ENCODE measurements around the gene ADD1. TPM values are rescaled to one million over a fixed set of nuclear protein-coding genes. Genes with fewer than 3 reads are reported as not detected.

Gene ADD1
- polyA plus RNA-seq, 4 donors = 158 to 262 (median 177) TPM

GRCh38 chr4:2804449-2804972 lies 39.1 kb upstream of the ADD1 start:
- no peak for FAIRE-seq
- Histone ChIP-seq H3K27me3 (ENCODE audit: control insufficient read depth in 3 of 3, insufficient read depth in 3 of 3, low read length in 3 of 3) (no peaks in the 10 kb centered on the region), H3K9me3 (ENCODE audit: control insufficient read depth in 2 of 2, insufficient read depth in 1 of 2, low read depth in 1 of 2, low read length in 1 of 2) (no peaks in the 10 kb centered on the region), H3K27ac (ENCODE audit: low read depth in 1 of 3, low read length in 2 of 3) (peak overlapping the region in 1 of 3 donors; percentile 57), H3K36me3 (ENCODE audit: control insufficient read depth in 3 of 3, insufficient read depth in 2 of 3, low read depth in 1 of 3, low read length in 3 of 3) (peaks cover 0 to 13% (median 0%) of the 10 kb centered on the region in 3 donors), H3K4me1 (ENCODE audit: control insufficient read depth in 3 of 3, insufficient read depth in 2 of 3, low read depth in 1 of 3, low read length in 2 of 3) (peaks cover 17 to 69% (median 28%) of the 10 kb centered on the region in 3 donors), H3K4me3 (ENCODE audit: low read depth in 1 of 3, low read length in 3 of 3) (no peak overlapping the region)
- WGBS, 3 donors = 82 to 91% (median 83%) methylated on average over 10 of the region's 10 CpGs
- no peak for DNase-seq

DNA sequence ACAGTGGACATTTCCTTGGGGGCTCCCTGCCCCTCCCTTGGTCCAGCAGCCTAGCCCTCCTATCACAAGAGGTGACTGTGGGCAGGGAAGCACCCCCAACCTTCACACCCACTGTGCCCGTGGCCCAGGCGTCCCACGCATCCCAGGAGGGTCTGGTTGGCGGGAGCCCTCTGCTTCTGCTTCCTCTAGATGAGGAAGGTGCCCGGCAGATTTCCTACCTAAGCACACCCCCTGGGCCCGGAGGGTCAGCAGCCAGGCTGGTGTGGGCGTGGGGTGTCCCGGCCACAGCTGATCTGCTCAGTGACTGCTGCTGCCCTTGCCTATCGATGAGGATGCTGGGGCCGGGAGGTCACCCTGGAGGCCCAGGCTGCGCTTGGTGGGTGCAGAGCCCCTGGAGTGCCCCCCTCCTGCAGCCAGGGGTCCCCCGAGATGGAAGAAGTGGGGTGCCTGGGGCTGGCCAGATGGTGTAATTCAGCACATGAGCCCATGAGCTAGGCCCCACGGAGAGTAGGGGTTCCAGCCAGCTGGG lies 38.6 kb upstream of the ADD1 start:
- H3K27ac ChIP-seq (ENCODE audit: low read depth in 1 of 3, low read length in 2 of 3) = peak overlapping the region; percentile 30 to 82 (median 70)
- no peaks in the 10 kb centered on the region for H3K9me3 ChIP-seq (ENCODE audit: control insufficient read depth in 2 of 2, insufficient read depth in 1 of 2, low read depth in 1 of 2, low read length in 1 of 2)
- DNase-seq = no peak
- H3K4me1 ChIP-seq (ENCODE audit: control insufficient read depth in 3 of 3, insufficient read depth in 2 of 3, low read depth in 1 of 3, low read length in 2 of 3) = peaks cover 12 to 64% (median 28%) of the 10 kb centered on the region in 3 donors
- 69 to 78% (median 70%) methylated on average over 12 to 13 of the region's 13 CpGs for WGBS, 3 donors
- no peaks in the 10 kb centered on the region for H3K27me3 ChIP-seq (ENCODE audit: control insufficient read depth in 3 of 3, insufficient read depth in 3 of 3, low read length in 3 of 3)
- H3K36me3 ChIP-seq (ENCODE audit: control insufficient read depth in 3 of 3, insufficient read depth in 2 of 3, low read depth in 1 of 3, low read length in 3 of 3) = peaks cover 0 to 17% (median 0%) of the 10 kb centered on the region in 3 donors
- FAIRE-seq = no peak
- H3K4me3 ChIP-seq (ENCODE audit: low read depth in 1 of 3, low read length in 3 of 3) = no peak overlapping the region

DNA sequence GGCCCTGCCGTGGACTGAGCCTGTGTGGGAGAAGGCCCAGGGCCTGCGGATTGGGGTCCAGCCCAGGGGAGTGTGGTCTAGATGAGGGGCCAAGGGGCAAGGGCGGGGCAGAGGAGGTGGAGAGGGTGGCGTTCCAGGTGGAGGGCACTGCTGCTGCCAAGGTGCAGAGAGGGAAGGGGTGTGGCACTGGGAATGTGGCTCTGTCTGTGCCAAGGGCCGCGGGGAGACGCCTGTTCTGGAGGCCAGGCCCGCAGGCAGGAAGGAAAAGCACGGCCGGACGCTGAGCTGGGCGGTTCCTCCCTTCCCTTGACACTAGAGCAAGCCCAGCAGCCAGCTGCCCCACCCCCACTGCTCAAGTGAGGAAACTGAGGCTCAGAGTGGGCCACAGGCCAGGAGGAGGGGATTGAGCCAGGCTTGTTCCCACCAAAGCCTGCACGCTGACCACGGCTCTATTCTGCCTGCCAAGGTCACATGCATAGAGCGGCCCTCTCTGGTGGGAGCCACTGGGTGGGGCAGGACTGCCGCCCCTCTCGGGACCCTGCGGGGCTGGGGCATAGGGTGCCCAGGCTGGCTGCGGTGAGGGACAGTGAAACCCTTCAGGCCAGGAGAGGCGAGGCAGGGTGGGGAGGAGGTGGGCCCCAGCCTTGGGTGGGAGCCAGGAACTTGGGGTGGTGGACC lies 37.8 kb upstream of the ADD1 start:
- Histone ChIP-seq H3K27me3 (ENCODE audit: control insufficient read depth in 3 of 3, insufficient read depth in 3 of 3, low read length in 3 of 3) (no peaks in the 10 kb centered on the region), H3K36me3 (ENCODE audit: control insufficient read depth in 3 of 3, insufficient read depth in 2 of 3, low read depth in 1 of 3, low read length in 3 of 3) (peaks cover 0 to 17% (median 0%) of the 10 kb centered on the region in 3 donors), H3K9me3 (ENCODE audit: control insufficient read depth in 2 of 2, insufficient read depth in 1 of 2, low read depth in 1 of 2, low read length in 1 of 2) (no peaks in the 10 kb centered on the region), H3K4me3 (ENCODE audit: low read depth in 1 of 3, low read length in 3 of 3) (no peak overlapping the region), H3K27ac (ENCODE audit: low read depth in 1 of 3, low read length in 2 of 3) (peak overlapping the region; percentile 49 to 83 (median 70)), H3K4me1 (ENCODE audit: control insufficient read depth in 3 of 3, insufficient read depth in 2 of 3, low read depth in 1 of 3, low read length in 2 of 3) (peaks cover 11 to 57% (median 28%) of the 10 kb centered on the region in 3 donors)
- DNase-seq = peak; percentile 56 to 97
- no peak for FAIRE-seq
- WGBS, 3 donors = 22 to 33% (median 32%) methylated on average over 17 to 20 of the region's 20 CpGs

DNA sequence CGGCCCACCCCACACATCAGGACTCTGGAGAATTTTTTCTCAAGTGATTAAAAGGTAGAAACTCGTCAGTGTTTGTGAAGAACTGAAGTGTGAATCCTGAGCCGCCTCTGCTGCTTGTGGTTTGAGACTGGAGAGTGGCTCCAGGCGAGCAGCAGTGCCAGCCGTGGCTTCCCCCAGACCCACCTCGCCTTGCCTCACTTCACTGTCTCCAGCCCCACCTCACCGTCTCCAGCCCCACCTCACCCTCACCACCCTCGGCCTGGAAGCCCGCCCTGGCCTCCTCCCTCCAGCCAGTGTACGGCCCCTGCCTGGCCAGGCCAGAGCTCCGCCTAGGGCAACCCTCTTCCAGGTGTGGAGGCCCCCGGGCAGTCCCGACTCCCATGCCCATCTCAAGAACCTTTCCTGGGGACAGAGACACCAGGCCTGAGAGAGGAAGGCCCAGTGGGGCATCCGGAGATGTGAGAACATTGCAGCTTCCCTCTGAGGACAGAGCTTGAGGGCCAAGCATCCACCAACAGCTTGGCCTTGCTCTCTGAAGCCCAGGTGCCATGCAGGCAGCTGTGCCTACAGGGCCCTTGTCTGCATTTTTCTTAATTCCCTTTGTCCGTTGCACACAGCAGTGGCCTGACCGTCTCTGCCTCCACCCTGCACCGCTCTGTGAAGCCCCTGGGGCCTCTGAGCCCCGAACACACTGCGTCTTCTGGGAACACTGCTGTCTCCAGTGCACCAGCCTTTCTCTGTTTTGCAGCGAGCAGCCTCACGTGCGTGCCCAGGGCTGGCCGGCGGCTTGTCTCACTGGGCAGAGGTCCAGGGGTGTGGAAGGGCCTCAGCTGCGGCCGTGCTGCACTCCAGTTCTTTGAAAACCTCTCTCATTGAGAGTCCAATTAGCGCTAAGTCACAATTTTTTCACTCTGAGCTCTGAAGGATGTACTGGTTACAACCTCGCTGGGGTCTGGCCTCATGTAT lies 37.0 kb upstream of the ADD1 start:
- FAIRE-seq = no peak
- no peak overlapping the region for H3K4me3 ChIP-seq (ENCODE audit: low read depth in 1 of 3, low read length in 3 of 3)
- H3K4me1 ChIP-seq (ENCODE audit: control insufficient read depth in 3 of 3, insufficient read depth in 2 of 3, low read depth in 1 of 3, low read length in 2 of 3) = peaks cover 11 to 58% (median 28%) of the 10 kb centered on the region in 3 donors
- H3K36me3 ChIP-seq (ENCODE audit: control insufficient read depth in 3 of 3, insufficient read depth in 2 of 3, low read depth in 1 of 3, low read length in 3 of 3) = peaks cover 0 to 17% (median 0%) of the 10 kb centered on the region in 3 donors
- H3K27me3 ChIP-seq (ENCODE audit: control insufficient read depth in 3 of 3, insufficient read depth in 3 of 3, low read length in 3 of 3) = no peaks in the 10 kb centered on the region
- DNase-seq = peak in 1 of 2 donors; percentile 79
- 41 to 50% (median 49%) methylated on average over 28 of the region's 28 CpGs for WGBS, 3 donors
- H3K27ac ChIP-seq (ENCODE audit: low read depth in 1 of 3, low read length in 2 of 3) = peak overlapping the region; percentile 49 to 83 (median 70)
- no peaks in the 10 kb centered on the region for H3K9me3 ChIP-seq (ENCODE audit: control insufficient read depth in 2 of 2, insufficient read depth in 1 of 2, low read depth in 1 of 2, low read length in 1 of 2)

GRCh38 chr4:2807571-2807970 lies 36.1 kb upstream of the ADD1 start:
- 91 to 92% (median 91%) methylated on average over 13 of the region's 13 CpGs for whole genome bisulfite sequencing, 3 donors
- H3K27me3 ChIP-seq (ENCODE audit: control insufficient read depth in 3 of 3, insufficient read depth in 3 of 3, low read length in 3 of 3) = no peaks in the 10 kb centered on the region
- H3K4me1 ChIP-seq (ENCODE audit: control insufficient read depth in 3 of 3, insufficient read depth in 2 of 3, low read depth in 1 of 3, low read length in 2 of 3) = peaks cover 11 to 66% (median 32%) of the 10 kb centered on the region in 3 donors
- peaks cover 0 to 17% (median 0%) of the 10 kb centered on the region in 3 donors for H3K36me3 ChIP-seq (ENCODE audit: control insufficient read depth in 3 of 3, insufficient read depth in 2 of 3, low read depth in 1 of 3, low read length in 3 of 3)
- FAIRE-seq = no peak
- H3K9me3 ChIP-seq (ENCODE audit: control insufficient read depth in 2 of 2, insufficient read depth in 1 of 2, low read depth in 1 of 2, low read length in 1 of 2) = no peaks in the 10 kb centered on the region
- H3K27ac ChIP-seq (ENCODE audit: low read depth in 1 of 3, low read length in 2 of 3) = peak overlapping the region in 1 of 3 donors; percentile 18
- no peak overlapping the region for H3K4me3 ChIP-seq (ENCODE audit: low read depth in 1 of 3, low read length in 3 of 3)
- DNase-seq = no peak

DNA sequence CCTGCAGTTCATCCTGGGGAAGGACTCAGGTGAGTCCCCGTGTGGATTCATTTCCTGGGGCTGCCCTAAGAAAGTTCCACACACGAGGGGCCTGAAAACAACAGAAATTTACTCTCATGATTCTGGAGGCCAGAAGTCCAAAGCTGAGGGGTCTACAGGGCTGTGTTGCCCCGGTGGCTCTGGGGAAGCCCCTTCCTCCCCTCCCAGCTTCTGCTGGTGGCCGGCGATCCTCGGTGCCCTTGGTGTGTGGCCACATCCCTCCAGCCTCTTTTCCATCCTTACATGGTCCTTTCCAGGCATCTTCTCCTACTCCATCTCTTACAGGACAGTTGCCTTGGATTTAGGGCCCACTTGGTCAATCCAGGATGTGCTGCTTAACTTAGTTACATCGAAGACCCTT lies 35.6 kb upstream of the ADD1 start:
- no peaks in the 10 kb centered on the region for H3K27me3 ChIP-seq (ENCODE audit: control insufficient read depth in 3 of 3, insufficient read depth in 3 of 3, low read length in 3 of 3)
- no peak overlapping the region for H3K27ac ChIP-seq (ENCODE audit: low read depth in 1 of 3, low read length in 2 of 3)
- peaks cover 0 to 17% (median 0%) of the 10 kb centered on the region in 3 donors for H3K36me3 ChIP-seq (ENCODE audit: control insufficient read depth in 3 of 3, insufficient read depth in 2 of 3, low read depth in 1 of 3, low read length in 3 of 3)
- H3K9me3 ChIP-seq (ENCODE audit: control insufficient read depth in 2 of 2, insufficient read depth in 1 of 2, low read depth in 1 of 2, low read length in 1 of 2) = no peaks in the 10 kb centered on the region
- H3K4me3 ChIP-seq (ENCODE audit: low read depth in 1 of 3, low read length in 3 of 3) = no peak overlapping the region
- FAIRE-seq (no peak), DNase-seq (no peak)
- H3K4me1 ChIP-seq (ENCODE audit: control insufficient read depth in 3 of 3, insufficient read depth in 2 of 3, low read depth in 1 of 3, low read length in 2 of 3) = peaks cover 11 to 66% (median 30%) of the 10 kb centered on the region in 3 donors
- 89 to 97% (median 91%) methylated on average over 7 of the region's 7 CpGs for WGBS, 3 donors

- FAIRE-seq (no peak), DNase-seq (no peak)
- Histone ChIP-seq H3K9me3 (ENCODE audit: control insufficient read depth in 2 of 2, insufficient read depth in 1 of 2, low read depth in 1 of 2, low read length in 1 of 2) (no peaks in the 10 kb centered on the region), H3K4me1 (ENCODE audit: control insufficient read depth in 3 of 3, insufficient read depth in 2 of 3, low read depth in 1 of 3, low read length in 2 of 3) (peaks cover 11 to 56% (median 23%) of the 10 kb centered on the region in 3 donors), H3K27ac (ENCODE audit: low read depth in 1 of 3, low read length in 2 of 3) (no peak overlapping the region), H3K36me3 (ENCODE audit: control insufficient read depth in 3 of 3, insufficient read depth in 2 of 3, low read depth in 1 of 3, low read length in 3 of 3) (peaks cover 0 to 25% (median 0%) of the 10 kb centered on the region in 3 donors), H3K27me3 (ENCODE audit: control insufficient read depth in 3 of 3, insufficient read depth in 3 of 3, low read length in 3 of 3) (no peaks in the 10 kb centered on the region), H3K4me3 (ENCODE audit: low read depth in 1 of 3, low read length in 3 of 3) (no peak overlapping the region)
- WGBS, 3 donors = 76 to 78% (median 77%) methylated on average over 10 of the region's 10 CpGs
Measured at GRCh38 chr4:2809610-2810180, 33.9 kb upstream of the ADD1 start.
